Right renal pelvis (tissue), 4 donors: Measurements from ENCODE around the gene CACNG8. TPM values are rescaled to one million over a fixed set of nuclear protein-coding genes. Genes with fewer than 3 reads are reported as not detected.

Experiments
- DNase-seq, 4 donors: peaks; one replicate each; pipeline ENCODE4 v3.0.0-alpha.2; 2013; ENCODE audit warnings: low read depth in 4 of 4, low spot score in 3 of 4, missing footprints in 1 of 4
- polyA plus RNA-seq, 4 donors: library from polyadenylated mRNA; unstranded; fragments of 120-200 nt; gene quantifications; one replicate each; pipeline ENCODE4 v1.2.1, GENCODE V29; 2013; ENCODE audit not compliant: insufficient read length in 4 of 4

The CACNG8 gene
- polyA plus RNA-seq, 4 donors = 0.17 to 0.29 (median 0.26) TPM

DNA sequence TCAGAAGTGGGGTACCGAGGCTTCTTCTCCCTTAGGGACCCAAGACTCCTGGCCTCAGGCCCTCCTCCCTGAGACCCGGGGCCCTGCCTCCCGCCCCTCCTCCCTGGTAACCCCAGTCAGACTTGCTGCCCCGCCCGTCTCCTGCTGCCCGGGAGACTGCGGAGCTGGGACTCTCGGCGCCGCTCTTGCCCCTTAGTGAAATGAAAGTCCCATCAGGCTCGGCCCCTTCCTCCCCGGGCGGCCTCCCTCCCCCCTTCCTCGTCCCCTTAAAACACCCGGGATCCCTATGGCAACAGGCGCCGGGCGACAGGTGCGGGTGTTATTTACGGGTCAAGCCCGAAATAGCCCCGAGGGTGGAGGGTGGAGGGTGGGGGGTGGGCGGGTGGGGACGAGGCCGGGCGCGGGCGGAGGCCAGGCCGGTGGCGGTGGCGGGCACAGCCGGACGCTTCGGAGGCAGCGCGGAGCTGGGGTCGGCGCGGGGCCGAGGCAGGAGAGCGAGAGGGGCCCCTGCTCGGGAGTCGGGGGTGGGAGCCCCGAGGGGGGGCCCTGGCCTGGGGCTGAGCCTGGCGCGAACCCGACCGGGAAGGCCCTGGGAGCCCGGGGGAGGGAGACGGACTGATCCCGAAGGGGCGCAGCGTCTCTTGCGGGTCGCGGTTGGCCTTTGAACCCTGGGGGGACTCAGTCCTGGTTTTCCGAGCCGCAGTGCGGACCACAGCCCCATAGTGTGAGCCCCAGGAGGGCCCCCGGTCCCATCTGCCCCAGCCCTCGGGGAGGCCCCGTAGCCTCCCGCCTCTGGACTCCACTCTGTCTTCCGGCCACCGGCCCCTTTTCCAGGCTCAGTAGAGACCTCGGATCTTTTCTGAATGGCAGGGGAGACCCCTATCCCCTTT lies 28.7 kb downstream of the CACNG8 start, which contains the start of gene CACNG6:
CACNG6 (plus strand) TSS at position 414 of the 890 bp plus-strand sequence. CDS start 1,241 bp downstream, outside the sequence.
- DNase-seq = no peak

DNA sequence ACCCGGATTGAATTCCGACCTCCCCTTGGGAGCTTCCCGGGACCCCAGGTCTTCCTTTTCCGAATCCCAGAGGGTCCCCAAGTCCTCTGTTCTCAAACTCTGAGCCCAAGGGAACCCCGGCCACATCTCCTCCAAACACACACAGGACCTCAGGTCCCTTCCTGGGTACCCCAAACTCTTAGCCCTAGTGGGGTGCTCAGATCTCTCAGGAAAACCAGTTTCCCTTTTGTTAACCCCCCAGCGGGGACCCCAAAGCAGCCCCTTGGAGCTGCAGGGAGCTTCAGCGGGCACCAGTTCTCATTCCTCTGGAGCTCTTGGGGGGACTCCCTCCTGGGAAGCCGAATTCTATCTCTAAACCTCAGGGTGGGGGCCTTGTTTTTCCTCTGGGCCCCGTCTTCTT lies 29.5 kb downstream of the CACNG8 start:
- no peak for DNase-seq

DNA sequence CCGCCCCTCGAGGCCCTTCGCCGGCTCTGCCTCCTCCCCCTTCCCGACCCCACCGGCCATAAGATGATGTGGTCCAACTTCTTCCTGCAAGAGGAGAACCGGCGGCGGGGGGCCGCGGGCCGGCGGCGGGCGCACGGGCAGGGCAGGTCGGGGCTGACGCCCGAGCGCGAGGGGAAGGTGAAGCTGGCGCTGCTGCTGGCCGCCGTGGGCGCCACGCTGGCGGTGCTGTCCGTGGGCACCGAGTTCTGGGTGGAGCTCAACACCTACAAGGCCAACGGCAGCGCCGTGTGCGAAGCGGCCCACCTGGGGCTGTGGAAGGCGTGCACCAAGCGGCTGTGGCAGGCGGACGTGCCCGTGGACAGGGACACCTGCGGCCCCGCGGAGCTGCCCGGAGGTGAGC lies 30.1 kb downstream of the CACNG8 start:
- no peak for DNase-seq

DNA sequence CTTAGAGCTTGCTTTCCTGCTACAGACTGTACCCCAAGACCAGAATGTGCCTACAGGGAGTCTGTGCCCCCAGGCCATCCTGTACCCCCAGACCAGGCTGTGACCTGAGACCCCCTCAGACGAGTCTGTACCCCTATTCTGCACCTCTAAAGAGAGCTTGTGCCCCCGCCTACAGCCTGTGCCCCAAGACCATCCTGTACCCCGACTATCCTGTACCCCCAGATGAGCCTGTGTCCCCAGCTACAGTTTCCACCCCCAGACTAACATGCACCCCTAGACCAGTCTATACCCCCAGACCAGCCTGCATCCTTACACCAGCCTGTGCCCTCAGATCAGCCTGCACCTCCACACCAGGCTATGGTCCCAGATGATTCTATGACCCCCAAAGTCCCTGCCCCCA lies 30.7 kb downstream of the CACNG8 start:
- DNase-seq = no peak

DNA sequence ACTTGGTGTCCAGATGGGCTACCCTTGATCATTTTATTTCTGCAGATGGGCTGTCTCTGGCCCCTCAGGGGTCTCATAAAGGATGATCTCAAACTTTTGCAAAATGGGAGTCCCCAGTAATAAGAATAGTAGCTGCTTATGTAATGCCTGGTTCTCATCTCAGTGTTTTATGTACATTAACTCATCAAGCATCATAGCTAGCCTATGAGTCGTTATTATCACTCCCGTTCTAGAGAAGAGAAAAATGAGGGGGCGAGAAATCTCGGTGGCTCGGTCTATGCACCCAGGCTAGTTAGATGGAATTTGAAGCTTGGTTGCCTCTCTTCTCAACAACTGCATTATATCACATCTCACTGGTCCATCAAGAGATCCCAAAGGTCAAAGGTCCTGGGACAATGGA lies 32.1 kb downstream of the CACNG8 start:
- no peak for DNase-seq

DNA sequence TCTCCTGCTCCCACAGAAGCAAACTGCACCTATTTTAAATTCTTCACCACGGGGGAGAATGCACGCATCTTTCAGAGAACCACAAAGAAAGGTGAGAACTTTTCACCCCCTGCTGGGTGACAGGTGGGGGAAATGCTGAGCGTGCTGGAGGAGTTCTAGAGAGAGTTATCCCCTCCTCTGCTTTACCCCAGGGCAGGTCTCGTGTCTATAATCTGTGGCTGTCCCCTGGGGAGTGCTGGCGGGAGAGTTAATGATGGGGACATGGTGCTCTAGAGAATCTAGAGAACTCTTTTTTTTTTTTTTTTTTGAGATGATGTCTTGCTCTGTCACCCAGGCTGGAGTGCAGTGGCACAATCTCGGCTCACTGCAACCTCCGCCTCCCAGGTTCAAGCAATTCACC lies 35.5 kb downstream of the CACNG8 start:
- no peak for DNase-seq

DNA sequence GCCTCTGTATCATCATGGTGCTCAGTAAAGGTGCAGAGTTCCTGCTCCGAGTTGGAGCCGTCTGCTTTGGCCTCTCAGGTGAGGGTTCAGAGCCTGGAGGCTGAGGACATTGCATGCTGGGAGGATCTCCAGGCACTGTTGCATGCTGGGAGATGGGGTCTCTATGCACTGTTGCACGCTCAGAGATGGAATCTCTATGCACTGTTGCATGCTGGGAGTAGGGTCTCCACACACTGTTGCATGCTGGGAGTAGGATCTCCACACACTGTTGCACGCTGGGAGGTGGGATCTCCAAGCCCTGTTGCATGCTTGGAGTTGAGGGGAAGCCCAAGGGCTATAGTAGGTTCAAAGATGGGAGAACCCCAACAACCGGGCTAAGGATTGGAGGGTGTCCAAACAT lies 37.0 kb downstream of the CACNG8 start:
- DNase-seq = no peak

DNA sequence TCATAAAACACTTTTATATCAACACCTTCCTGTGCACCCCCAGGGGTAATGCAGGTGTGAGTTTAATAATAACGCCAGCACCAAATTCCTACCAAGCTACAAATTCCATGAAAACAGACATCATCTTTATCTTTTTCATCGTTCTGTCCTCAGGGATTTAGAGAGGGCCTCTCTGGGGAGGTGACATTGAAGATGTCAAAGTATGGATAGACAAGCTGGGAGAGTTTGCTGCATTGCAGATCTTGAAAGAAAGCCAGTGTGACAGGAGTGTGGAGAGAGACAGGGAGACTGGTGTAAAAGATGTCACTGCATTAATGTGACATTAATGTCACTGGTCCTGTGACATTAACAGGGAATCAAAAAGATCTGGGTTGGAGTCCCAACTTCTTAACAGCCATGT lies 38.8 kb downstream of the CACNG8 start:
- no peak for DNase-seq

DNA sequence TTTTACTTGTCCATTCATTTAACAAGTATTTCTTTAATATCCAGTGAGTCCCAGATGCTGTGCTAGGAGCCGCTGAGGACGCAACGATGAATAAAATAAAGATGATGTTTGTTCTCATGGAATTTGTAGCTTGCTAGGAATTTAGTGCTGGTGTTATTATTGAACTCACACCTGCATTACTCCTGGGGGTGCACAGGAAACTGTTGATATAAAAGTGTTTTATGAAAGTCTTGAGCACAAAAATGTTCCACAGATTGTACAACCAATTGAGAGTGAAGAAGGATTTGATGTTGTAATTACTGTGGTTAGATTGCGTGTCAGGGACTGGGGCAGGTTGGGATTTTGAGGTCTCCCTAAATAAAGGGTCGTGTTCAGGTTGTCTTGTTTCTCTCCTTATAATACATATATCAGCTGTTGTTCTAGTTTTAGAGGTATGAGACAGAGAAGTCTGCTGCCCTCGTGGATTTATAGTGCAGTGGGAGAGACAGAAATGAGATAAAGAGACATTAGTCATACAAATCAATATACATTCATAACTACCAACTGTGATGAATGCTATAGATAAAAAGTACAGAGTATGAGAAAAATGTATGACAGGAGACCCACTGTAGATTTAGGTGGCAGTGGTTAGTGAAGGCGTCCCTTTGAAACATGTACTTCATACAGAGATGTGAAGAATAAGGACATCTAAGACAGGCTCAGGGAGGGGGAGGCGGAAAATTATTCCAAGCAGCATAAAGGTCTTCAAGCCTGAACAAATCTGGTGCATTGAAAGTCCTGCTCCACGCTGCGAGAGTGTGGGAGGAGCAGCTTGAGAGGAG lies 40.0 kb downstream of the CACNG8 start:
- DNase-seq = no peak

DNA sequence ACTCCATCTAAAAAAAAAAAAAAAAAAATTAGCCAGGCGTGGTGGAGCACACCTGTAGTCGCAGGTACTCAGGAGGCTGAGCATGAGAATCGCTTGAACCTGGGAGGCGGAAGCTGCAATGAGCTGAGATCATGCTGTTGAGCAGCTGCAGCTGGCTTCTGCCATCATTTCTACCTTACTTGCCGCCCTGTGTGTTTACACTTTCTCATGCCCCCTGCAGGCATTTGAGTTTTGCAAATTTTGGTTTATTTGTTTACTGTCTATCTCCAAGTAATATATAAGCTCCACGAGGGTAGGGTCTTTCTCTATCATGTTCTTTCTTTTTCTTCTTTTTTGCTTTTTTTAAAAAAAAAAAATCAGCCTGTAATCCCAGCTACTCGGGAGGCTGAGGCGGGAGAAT lies 46.7 kb downstream of the CACNG8 start:
- no peak for DNase-seq

DNA sequence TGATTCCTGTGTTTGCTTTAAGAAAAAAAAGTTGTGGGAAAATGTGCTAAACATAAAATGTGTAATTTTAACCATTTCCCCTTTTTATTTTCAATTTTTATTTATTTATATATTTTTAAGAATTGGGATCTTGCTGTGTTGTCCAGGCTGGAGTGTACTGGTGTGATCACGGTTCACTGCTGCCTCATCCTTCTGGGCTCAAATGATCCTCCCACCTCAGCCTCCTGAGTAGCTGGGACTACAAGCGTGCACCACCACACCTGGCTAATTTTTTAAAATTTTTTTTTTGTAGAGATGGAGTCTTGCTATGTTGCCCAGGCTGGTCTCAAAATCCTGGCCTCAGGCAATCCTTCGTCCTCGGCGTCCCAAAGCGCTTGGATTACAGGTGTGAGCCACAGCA lies 47.7 kb downstream of the CACNG8 start:
- DNase-seq = no peak

DNA sequence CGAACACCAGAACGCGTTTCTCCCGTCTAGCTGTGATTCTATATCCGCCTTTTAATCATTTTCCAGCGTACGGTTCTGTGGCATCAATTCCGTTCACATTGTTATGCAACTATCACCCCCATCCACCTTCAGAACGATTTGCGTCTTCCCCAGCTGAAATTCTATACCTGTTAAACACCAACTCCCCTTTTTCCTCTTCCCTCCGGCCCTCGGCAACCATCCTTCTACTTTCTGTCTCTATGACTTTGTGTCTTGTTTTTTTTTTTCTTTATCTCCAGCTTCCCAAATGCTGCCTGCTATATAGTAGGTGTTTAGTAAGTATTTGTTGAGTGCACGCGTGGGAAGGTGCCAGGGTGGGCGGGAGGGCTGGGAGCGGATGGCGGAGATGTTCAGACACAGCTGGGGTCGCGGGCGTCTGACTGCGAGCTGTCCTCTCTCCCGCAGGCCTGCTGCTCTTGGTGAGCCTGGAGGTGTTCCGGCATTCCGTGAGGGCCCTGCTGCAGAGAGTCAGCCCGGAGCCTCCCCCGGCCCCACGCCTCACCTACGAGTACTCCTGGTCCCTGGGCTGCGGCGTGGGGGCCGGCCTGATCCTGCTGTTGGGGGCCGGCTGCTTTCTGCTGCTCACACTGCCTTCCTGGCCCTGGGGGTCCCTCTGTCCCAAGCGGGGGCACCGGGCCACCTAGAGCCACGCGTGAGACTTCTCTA lies 48.9 kb downstream of the CACNG8 start:
- no peak for DNase-seq

DNA sequence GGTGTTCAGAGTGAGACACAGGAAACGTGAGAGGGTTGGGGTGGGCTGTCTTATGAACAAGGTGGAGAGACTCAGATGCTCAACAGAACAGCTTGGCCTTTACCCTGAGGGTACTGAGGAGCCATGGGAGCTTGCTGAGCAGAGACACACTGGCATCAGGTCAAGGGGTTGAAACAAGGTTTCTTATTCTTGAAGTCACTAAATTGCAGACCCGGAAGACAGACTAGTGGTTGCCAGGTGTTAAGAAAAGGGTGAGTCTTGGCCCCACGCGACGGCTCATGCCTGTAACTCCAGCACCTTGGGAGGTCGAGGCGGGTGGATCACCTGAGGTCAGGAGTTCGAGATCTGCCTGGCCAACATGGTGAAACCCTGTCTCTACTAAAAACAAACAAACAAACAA lies 51.1 kb downstream of the CACNG8 start:
- DNase-seq = no peak

DNA sequence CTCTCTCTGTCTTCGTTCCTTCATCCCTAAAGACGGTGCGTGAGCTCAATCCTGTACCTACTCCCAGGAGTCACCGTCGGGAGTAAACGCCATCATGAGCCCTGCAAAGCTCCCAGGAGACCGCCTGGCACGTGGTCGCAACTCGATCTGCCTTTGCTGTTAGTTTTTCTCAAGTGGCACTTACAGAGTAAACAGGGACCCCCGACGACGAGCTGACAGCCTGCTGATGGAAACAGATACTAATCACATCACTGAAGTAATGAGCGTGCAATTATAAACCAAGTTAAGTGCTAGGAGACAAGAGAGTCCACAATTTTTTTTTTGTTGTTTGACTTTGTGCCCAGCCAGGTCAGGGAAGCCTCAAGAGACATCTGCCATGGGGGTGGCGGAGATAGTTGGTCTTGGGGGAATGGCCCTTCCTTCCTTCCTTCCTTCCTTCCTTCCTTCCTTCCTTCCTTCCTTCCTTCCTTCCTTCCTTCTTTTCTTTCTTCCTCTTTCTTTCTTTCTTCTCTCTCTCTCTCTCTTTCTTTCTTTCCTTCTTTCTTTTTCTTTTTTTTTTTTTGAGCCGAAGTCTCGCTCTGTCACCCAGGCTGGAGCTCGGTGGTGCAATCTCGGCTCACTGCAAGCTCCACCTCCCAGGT lies 52.3 kb downstream of the CACNG8 start:
- no peak for DNase-seq

DNA sequence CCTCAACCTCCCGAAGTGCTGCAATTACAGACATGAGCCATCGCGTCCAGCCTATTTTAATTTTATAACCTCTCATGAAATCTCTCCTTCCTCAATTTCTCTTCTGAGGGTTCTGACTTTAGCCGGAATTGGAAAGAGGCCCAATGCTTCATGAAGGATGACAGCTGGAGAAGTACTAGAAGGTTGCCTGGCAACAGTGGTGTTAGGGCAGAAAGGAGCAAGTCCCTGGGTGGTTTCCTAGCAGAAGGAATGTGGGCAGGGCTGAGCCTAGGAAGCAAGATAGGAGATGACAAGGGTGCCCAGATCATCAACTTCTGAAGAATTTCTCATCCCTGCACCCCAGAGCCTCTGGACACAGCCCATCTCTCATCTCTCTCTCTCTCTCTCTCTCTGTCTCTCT lies 54.5 kb downstream of the CACNG8 start:
- DNase-seq = no peak

DNA sequence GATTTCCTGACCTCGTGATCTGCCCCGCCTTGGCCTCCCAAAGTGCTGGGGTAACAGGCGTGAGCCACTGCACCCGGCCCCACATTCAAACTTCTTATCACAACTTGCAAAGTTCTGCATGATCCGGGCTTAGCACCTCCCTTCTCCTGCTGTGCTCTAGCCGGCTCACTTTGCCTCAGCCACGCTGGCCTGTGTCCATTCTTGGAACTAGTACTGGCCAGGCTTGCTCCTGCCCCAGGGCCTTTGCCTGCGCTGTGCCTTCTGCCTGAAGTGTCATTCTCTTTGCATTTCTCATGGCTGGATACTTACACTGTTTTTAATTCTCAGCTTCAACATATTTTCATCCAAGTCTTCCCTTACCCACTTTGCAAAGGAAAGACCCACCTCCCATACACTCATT lies 58.6 kb downstream of the CACNG8 start:
- no peak for DNase-seq

DNA sequence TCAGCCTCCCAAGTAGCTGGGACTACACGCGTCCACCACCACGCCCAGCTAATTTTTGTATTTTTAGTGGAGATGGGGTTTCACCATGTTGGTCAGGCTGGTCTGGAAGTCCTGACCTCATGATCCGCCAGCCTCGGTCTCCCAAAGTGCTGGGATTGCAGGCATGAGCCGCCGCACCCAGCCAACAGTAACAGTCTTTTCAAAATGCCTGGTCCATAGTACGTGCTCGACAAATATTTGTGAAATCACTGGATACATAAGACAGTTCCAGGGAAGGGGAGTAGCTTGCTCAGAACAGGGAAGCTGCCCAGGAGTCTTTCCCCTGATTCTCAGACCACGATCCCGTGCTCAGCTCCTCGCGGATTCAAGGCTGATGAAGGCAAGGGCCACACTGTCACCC lies 59.2 kb downstream of the CACNG8 start:
- DNase-seq = no peak

DNA sequence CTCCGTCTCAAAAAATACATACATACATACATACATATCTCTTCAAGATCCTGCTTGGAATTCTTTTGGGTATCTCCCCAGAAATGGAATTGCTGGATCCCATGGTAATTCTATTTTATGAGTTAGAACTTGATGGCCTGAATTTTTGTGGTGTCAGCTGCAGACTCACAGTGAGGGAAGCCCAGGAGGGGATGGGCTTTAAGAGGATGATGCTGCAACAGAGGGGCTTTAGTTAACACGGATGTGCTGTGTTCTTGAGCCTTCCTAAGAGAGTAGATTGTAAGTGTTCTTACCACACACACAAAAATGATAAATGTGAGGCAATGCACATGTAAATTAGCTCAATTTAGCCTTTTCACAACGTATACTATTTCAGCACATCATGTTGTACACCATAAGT lies 60.5 kb downstream of the CACNG8 start:
- DNase-seq = no peak

DNA sequence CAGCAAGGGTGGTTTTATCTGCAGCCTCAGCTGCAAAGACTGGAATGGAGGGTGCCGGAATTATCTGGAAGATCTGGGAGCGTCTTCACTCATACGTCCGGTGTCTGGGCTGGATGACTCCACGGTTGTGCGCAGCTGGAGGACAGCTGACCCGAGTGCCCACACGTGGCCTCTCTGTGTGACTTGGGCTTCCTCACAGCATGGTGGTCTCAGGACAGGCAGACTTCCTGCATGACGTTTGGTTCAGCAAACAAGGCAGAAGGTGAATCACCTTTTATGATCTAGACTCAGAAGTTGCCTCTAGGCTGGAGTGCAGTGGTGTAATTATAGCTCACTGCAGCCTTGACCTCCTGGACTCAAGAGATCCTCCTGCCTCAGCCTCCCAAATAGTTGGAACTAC lies 61.9 kb downstream of the CACNG8 start:
- DNase-seq = no peak

DNA sequence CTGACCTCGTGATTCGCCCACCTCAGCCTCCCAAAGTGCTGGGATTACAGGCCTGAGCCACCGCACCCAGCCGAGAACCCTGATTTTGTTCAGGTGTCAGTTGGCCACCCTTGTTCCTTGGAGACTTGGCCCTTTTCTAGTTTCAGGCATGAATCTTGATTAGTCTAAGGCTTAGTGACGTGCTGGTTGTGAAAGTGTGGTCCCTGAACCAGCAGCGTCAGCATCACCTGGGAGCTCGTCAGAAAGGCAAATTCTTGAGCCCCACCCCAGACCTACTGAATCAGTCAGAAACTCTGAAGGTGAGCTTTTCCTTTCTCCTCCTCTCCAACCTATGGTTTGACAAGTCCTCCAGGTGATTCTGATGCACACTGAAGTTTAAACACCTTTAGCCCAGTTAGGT lies 63.9 kb downstream of the CACNG8 start:
- DNase-seq = no peak

DNA sequence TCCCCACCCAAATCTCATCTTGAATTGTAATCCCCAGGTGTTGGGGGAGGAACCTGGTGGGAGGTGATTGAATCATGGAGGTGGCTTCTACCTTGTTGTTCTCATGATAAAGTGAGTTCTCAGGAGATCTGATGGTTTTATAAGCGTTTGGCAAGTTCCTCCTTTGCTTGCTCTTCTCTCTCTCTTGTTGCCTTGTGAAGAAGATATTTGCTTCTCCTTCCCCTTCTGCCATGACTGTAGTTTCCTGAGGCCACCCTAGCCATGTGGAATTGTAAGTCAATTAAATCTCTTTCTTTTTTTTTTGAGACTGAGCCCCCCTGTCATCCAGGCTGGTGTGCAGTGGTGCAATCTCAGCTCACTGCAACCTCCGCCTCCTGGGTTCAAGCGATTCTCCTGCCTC lies 66.6 kb downstream of the CACNG8 start:
- DNase-seq = no peak
